Thoracic aorta (tissue), 2 donors: ENCODE data around the gene POLR3C. TPM values are rescaled to one million over a fixed set of nuclear protein-coding genes. Genes with fewer than 3 reads are reported as not detected.

ENCODE experiments used
- ATAC-seq: fragments of 150-250 bp; one replicate; pipeline ENCODE4 v1.8.0; 2017; ENCODE audit warnings: low read depth; ENCODE audit not compliant: insufficient number of reproducible peaks, low FRiP score
- DNase-seq: peaks from one replicate; pipeline ENCODE4 v3.0.0-alpha.2; 2020; ENCODE audit warnings: low spot score
- H3K27ac ChIP-seq, 2 donors: fragments of 200-600 bp; sonication (generic); 1 replicate in 1 of 2; 2 replicates in 1 of 2; pipeline ENCODE4 v1.5.1; 2016; ENCODE audit warnings: mild to moderate bottlenecking in 2 of 2, moderate library complexity in 2 of 2
- H3K27me3 ChIP-seq: fragments of 200-600 bp; sonication (generic); replicated peaks from 2 replicates; pipeline ENCODE4 v1.6.0; 2016; ENCODE audit warnings: mild to moderate bottlenecking; ENCODE audit not compliant: insufficient read depth
- H3K36me3 ChIP-seq: fragments of 200-600 bp; sonication (generic); one replicate; pipeline ENCODE4 v1.5.1; 2016
- H3K4me1 ChIP-seq, 2 donors: fragments of 200-600 bp; sonication (generic); 1 replicate in 1 of 2; 2 replicates in 1 of 2; pipeline versions ENCODE4 v1.5.1 to v1.6.0; 2016; ENCODE audit warnings: low read depth in 2 of 2, mild to moderate bottlenecking in 1 of 2; ENCODE audit not compliant: control insufficient read depth in 1 of 2
- H3K4me3 ChIP-seq: fragments of 200-600 bp; sonication (generic); 2 replicates; pipeline ENCODE4 v1.5.1; 2016; ENCODE audit warnings: mild to moderate bottlenecking
- H3K9me3 ChIP-seq: fragments of 200-600 bp; sonication (generic); 2 replicates; pipeline ENCODE4 v1.5.1; 2016
- total RNA-seq, 2 donors: library from RNA; depleted of rRNA; stranded (reverse); fragments of >200 nt; gene quantifications; one replicate each; pipeline versions ENCODE4 v1.1.0 to v1.2.3, GENCODE V29; 2016
- TF ChIP-seq, protein P1 (sequence below): fragments of 200-600 bp; sonication (generic); IDR thresholded peaks from one replicate; pipeline ENCODE4 v1.5.1; 2019; ENCODE audit warnings: antibody characterized with exemption

POLR3C gene
- total RNA-seq: 10 to 100 TPM; 23.4 to 42.9 TPM

DNA sequence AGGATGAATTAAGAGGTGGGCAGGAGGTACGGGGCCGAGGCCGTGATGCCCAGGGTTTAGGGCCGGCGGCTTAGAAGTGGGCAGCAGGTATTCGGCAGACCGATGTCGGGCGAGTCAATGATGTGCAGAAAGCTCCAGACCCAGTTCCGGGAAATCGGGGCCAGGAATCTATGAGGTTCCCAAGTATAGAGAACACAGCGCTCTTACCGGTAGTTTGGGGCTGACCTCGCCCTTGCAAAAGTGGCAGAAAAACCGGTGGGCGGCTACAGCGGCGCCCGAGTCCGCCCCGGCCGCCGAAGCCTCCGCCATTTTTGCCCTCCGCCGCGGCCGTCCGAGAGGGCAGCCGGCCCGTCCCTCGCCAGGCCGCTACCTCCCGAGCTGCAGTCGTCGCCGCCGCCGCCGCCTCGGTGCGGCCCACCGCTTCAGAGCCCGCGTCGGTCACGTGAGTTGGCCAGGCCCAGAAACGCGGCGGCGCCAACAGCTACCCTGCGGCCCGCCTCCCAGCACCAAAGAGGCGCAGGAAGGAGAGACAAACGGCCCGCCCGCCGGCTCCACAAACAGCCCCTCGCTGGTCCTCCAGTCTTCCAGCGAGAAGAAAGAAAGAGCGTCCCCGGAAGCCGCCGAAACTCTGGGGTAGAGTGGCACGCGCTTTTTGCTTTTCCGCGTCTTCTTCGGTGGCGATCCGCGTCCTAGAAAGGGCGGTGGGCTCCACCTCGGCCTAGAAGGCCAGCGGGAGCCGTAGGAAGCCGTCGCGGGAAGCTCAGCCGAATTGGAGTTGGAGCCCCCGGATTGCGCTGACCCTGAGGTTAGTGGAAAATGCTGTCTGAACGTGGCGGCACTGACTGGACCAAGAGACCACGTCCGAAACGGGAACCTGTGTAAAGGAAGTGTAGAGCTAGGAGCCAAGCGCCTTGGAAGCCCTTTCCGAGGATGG, at the start of gene POLR3C, which contains the start of gene RNF115:
TSS of gene POLR3C (plus strand) at position 636 of the 934 bp plus-strand sequence. CDS start 1,577 bp downstream, outside the sequence.
TSS of gene RNF115 (minus strand) at position 531 of the 934 bp plus-strand sequence. CDS start at position 309, 222 bp downstream.
- peak within 1 kb of the TSS; percentile 88 for H3K4me3 ChIP-seq
- TF ChIP-seq, protein P1, sequence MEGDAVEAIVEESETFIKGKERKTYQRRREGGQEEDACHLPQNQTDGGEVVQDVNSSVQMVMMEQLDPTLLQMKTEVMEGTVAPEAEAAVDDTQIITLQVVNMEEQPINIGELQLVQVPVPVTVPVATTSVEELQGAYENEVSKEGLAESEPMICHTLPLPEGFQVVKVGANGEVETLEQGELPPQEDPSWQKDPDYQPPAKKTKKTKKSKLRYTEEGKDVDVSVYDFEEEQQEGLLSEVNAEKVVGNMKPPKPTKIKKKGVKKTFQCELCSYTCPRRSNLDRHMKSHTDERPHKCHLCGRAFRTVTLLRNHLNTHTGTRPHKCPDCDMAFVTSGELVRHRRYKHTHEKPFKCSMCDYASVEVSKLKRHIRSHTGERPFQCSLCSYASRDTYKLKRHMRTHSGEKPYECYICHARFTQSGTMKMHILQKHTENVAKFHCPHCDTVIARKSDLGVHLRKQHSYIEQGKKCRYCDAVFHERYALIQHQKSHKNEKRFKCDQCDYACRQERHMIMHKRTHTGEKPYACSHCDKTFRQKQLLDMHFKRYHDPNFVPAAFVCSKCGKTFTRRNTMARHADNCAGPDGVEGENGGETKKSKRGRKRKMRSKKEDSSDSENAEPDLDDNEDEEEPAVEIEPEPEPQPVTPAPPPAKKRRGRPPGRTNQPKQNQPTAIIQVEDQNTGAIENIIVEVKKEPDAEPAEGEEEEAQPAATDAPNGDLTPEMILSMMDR: no peak
- peak within 1 kb of the TSS; percentile 82 to 89 for H3K27ac ChIP-seq
- peak; percentile 72 for ATAC-seq
- H3K9me3 ChIP-seq: no peaks in the 10 kb centered on the region
- no peaks in the 10 kb centered on the region for H3K27me3 ChIP-seq
- H3K4me1 ChIP-seq: peaks cover 14 to 15% of the 10 kb centered on the region in 2 donors
- H3K36me3 ChIP-seq: peaks cover 22% of the 10 kb centered on the region
- peak; percentile 57 for DNase-seq

- Histone ChIP-seq H3K27ac (peak overlapping the region in 1 of 2 donors; percentile 16), H3K9me3 (no peaks in the 10 kb centered on the region), H3K4me3 (no peak overlapping the region), H3K27me3 (no peaks in the 10 kb centered on the region), H3K36me3 (peaks cover 7% of the 10 kb centered on the region), H3K4me1 (peaks cover 27 to 79% of the 10 kb centered on the region in 2 donors)
- ATAC-seq: no peak
- no peak for DNase-seq
- TF ChIP-seq, protein P1: no peak
These were observed 46.4 kb upstream of the POLR3C start for GRCh38 chr1:145777357-145778145.

GRCh38 chr1:145778146-145778540, 45.9 kb upstream of the POLR3C start:
- no peak for ATAC-seq
- no peak for DNase-seq
- Histone ChIP-seq H3K4me1 (peaks cover 27 to 73% of the 10 kb centered on the region in 2 donors), H3K27ac (peak overlapping the region in 1 of 2 donors; percentile 16), H3K27me3 (no peaks in the 10 kb centered on the region), H3K36me3 (peaks cover 7% of the 10 kb centered on the region), H3K9me3 (no peaks in the 10 kb centered on the region), H3K4me3 (no peak overlapping the region)
- TF ChIP-seq, protein P1: no peak

- H3K27me3 ChIP-seq: no peaks in the 10 kb centered on the region
- H3K4me1 ChIP-seq: peaks cover 19 to 70% of the 10 kb centered on the region in 2 donors
- peak overlapping the region; percentile 85 to 89 for H3K27ac ChIP-seq
- no peak for DNase-seq
- peaks cover 3% of the 10 kb centered on the region for H3K36me3 ChIP-seq
- no peaks in the 10 kb centered on the region for H3K9me3 ChIP-seq
- TF ChIP-seq, protein P1: no peak
- ATAC-seq: peak; percentile 71
- H3K4me3 ChIP-seq: peak overlapping the region; percentile 64
These were observed 41.5 kb upstream of the POLR3C start for GRCh38 chr1:145782272-145783099.
